WERI-Rb-1 (cell line): ENCODE measurements around the gene GRHL1.

Experiments
- DNase-seq: peaks from one replicate; pipeline ENCODE4 v3.0.0-alpha.2; 2020
- H3K27ac ChIP-seq: fragments of 250-450 bp; sonication (Bioruptor Pico); 2 replicates; pipeline ENCODE4 v1.5.1; 2020; ENCODE audit warnings: mild to moderate bottlenecking, moderate library complexity
- H3K27me3 ChIP-seq: fragments of 250-450 bp; sonication (Bioruptor Pico); 2 replicates; pipeline ENCODE4 v1.5.1; 2021; ENCODE audit warnings: mild to moderate bottlenecking, low read depth, moderate library complexity; ENCODE audit not compliant: insufficient read depth, severe bottlenecking
- H3K36me3 ChIP-seq: fragments of 250-450 bp; sonication (Bioruptor Pico); 2 replicates; pipeline ENCODE4 v1.5.1; 2020; ENCODE audit warnings: mild to moderate bottlenecking, moderate library complexity
- H3K4me3 ChIP-seq: 2 replicates; pipeline ENCODE4 v1.5.1; 2011; ENCODE audit warnings: low read depth, mild to moderate bottlenecking, control low read depth, low read length
- H3K9me3 ChIP-seq: fragments of 250-450 bp; sonication (Bioruptor Pico); 2 replicates; pipeline ENCODE4 v1.5.1; 2021; ENCODE audit warnings: mild to moderate bottlenecking, moderate library complexity; ENCODE audit not compliant: severe bottlenecking
- CTCF ChIP-seq: IDR thresholded peaks from 2 replicates; pipeline ENCODE4 v1.5.1; 2011; ENCODE audit warnings: low read depth, mild to moderate bottlenecking, control low read depth, inconsistent platforms, low read length

Gene GRHL1

GRCh38 chr2:10022445-10022844, 71.0 kb downstream of the GRHL1 start:
- Histone ChIP-seq H3K27me3 (no peaks in the 10 kb centered on the region), H3K36me3 (no peaks in the 10 kb centered on the region), H3K9me3 (peaks cover 4% of the 10 kb centered on the region), H3K27ac (peak overlapping the region; percentile 59), H3K4me3 (no peak overlapping the region)
- DNase-seq, result no peak
- peak; percentile 9; the same call in 1 of the 2 replicates for TF ChIP-seq CTCF

DNA sequence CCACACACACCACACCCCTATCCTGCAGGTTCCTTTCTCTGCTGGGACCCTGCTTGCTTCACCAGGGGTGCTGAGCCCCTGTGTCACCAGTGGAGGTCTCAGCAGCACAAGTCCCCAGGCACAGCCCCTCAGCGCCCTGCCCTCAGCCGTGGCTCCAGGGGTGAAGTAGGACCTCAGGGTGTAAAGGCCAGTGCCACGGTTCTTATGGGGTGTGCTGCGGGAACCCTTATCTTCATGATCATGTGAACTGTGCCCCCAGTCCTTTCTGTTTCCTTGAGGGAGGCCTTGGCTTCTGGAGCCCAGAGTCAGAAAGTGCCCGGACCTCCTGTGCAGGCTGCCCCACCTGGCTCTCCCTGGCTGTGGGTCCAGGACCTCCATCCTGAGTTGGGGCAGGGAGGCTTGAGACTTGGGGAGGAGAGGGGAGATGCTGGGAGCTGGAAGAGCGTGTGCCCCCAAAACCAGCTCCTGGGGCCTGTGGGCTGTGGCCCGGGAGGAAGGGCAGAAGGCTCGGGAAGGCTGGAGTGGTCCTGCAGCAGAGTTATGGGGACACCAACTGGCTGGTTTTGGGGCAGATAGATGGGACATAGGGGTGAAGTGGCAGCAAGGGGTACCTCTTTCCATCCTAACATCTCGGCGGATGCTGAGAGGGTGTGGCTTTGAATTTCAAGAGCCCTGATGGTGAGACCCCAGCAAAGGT, 71.6 kb downstream of the GRHL1 start:
- no peak overlapping the region for H3K4me3 ChIP-seq
- H3K27me3 ChIP-seq, result no peaks in the 10 kb centered on the region
- TF ChIP-seq CTCF, result peak; percentile 55
- H3K9me3 ChIP-seq, result no peaks in the 10 kb centered on the region
- no peak overlapping the region for H3K27ac ChIP-seq
- no peak for DNase-seq
- H3K36me3 ChIP-seq, result no peaks in the 10 kb centered on the region

DNA sequence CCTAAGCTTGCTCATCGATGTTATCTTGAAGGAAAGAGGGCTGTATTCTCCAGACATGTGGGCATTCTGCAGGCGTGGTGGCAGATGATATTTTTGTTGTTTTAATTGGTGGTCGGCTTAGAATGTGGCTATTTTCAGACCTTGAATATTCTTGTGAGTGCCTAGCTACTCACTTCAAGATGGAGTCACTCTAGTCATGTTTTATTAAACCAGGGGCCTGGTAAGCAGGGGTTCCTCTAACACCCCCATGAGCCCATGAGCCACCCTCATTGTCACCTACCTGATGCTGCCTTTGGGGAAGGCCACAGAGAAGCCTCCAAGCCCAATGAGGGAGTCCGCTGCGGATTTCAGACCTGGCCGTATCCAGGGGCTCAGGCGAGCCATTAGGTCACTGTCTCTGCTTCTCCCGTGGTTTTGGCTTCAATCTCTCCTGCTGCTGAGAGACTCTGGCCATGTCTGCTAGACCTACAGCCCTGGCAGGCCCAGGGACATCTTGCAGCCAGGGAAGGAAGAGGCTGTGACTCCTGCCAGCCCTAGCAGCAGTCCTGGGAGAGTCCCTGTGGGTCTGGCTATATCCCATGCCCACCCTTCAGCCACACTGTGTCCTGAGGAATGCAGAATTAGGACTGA, 75.6 kb downstream of the GRHL1 start:
- no peak overlapping the region for H3K27ac ChIP-seq
- DNase-seq, result no peak
- no peaks in the 10 kb centered on the region for H3K36me3 ChIP-seq
- H3K9me3 ChIP-seq, result no peaks in the 10 kb centered on the region
- H3K27me3 ChIP-seq, result no peaks in the 10 kb centered on the region
- H3K4me3 ChIP-seq, result no peak overlapping the region
- no peak for TF ChIP-seq CTCF

- DNase-seq, result no peak
- H3K36me3 ChIP-seq, result no peaks in the 10 kb centered on the region
- TF ChIP-seq CTCF, result no peak
- H3K27ac ChIP-seq, result no peak overlapping the region
- H3K4me3 ChIP-seq, result no peak overlapping the region
- no peaks in the 10 kb centered on the region for H3K9me3 ChIP-seq
- H3K27me3 ChIP-seq, result no peaks in the 10 kb centered on the region
These were observed 76.3 kb downstream of the GRHL1 start for GRCh38 chr2:10027660-10028330.

DNA sequence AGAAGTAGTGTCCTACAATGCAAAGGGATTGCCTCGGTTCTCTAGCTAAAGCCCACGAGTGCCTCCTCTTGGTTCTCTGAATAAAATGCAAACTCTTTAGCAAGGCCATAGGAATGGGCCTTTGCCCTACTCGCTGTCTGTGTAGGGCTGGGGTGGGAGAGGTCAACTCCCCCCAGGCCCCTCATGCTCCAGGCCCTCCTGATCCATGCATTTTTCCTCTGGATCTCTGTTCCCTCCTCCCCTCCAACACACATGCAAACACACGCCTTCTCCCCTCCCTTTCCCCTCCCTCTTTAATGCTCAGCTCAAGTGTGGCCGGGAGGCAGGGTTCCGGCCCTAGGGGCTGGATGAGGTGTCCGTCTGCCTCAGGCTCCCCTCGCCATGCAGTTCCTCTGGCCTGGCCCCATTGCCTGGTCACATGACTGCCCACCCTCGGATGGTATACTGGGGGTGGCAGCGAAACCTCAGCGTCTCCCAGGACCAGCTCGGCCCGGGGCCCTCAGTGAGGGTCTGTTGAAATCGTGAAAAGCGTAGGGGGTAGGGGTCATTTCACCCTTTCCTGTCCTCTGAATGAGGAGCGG, 77.0 kb downstream of the GRHL1 start:
- Histone ChIP-seq H3K9me3 (no peaks in the 10 kb centered on the region), H3K4me3 (no peak overlapping the region), H3K36me3 (no peaks in the 10 kb centered on the region), H3K27ac (peak overlapping the region; percentile 90), H3K27me3 (no peaks in the 10 kb centered on the region)
- peak; percentile 16; the same call in 1 of the 2 replicates for TF ChIP-seq CTCF
- DNase-seq, result no peak
